Stimulated activated CD8-positive, alpha-beta memory T cell treated with anti-CD3 and anti-CD28 coated beads, Interleukin-2, amount 100 ng/mL, for 48 hours (primary cell): ENCODE results near the gene OR8G1.
"Not testable (repeated sequence)": the region's sequence is repeated elsewhere in the genome, so short reads cannot be mapped to it uniquely, and the experiment has no call there.

ENCODE experiments used
- DNase-seq, 2 donors: peaks; one replicate each; pipeline ENCODE4 v3.0.0-alpha.2; 2020; ENCODE audit warnings: low read depth in 2 of 2

OR8G1 gene

DNA sequence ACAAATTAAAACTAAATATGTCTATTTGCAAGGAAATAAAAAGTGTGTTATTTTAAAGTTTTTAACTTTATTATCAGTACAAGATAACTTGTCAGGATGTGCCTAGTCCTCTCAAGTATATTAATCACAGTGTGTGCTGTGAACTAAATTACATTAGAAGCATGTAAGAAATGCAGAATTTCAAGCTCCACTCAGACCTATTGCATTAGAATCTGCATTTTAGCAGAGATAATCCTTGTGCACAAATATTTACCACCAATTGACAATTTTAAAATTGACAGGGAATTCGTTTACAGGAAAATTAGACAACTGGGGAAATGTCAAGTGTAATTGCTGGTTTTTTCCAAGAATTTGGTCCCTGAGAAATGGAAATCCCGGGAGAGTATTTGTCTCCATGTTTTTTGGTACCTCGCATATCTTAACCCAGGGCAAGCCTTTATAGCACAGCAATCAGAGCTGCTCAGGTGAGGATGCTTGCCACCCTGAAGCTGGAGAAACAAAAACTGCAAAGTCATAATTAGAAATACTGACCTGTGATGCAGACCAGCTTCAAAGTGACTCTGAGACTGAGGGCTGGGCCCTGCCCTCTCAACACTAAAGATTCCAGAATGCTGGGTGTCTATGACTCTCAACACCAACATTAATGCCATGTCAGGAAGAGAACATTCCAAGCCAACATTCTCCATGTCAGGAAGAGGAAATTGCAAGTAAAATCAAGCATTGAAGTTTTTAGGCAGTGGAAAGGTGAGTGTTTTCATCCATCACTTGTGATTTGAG, at the start of gene OR8G1:
TSS of gene OR8G1 (plus strand) at position 475 of the 777 bp plus-strand sequence. CDS start 8,581 bp downstream, outside the sequence.
- no peak for DNase-seq

DNA sequence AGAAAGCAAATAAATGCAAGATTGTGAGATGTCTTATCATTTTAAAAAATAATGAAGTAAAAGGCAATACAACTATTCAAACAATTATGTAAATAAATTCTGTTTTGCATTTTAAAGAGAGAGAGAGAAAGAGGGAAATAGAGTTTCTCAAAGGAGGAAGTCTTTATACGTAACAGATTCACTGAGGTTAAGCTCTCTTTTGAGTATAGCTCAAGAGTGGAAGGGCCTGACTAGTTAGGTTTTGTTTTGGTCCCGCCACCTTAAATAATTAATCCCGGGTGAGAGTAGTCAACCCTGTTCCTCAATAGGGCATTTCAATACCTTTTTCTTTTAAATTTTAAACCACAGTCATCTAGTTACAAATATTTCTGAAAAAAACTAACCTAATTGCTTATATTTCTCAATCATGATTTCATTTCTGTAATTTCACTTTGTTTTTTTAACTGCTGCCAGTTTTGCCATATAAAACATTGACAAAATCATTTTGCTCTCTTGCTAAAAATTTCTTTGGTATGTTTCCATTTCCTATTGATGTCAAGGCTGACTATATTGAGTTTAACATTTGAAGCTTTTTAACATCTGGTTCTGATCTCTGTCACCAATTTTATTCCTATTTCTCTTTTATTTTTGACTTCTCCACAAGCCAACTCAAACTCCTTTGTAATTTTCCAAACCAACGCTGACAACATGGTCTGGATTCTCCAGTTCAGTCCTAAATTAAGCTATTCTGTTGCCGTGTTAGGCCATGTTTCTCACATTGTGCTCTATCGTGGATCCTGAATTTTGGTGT, 47.5 kb upstream of the OR8G1 start:
- no peak for DNase-seq

GRCh38 chr11:124194293-124195188, 46.4 kb upstream of the OR8G1 start:
- no peak for DNase-seq

DNA sequence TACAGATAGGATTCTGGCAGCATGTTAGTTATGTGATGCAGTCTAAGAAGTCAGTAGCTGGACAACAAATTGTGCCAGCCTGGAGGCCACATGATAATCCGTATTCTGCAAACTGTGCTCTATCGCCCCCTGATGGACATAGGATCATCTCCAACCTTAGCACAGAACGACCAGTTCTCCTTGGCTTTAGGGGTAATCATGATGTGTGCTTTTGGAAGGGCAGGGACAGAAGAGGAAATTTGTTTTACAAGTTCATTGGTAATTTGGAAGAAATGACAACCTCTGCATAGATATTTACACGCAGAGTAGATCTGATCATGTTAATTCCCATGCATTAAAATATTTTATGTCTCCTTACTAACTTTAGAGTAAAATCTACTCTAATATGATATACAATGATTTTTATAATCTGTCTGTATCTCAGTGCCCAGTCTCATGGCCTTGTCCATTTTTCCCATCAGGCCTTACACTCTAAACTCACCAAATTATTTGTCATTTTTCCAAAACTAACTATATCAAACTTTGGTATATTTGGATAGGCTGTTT, 45.6 kb upstream of the OR8G1 start:
- DNase-seq: peak in 1 of 2 donors; percentile 7

DNA sequence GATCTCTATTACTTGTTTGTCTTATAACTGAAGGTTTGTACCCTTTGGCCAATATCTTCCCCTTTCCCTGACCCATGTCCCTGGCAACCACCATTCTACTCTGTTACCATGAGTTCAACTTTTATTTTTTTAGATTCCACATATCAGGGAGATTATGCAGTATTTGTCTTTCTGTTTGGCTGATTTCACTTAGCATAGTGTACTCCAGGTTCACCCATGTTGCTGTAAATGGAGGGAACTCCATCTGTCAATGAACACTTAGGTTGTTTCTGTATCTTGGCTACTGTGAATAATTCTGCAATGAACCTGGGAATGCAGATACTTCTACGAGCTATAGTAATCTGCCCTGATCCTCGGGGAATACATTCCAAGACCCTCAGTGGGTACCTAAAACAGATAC, 42.9 kb upstream of the OR8G1 start:
- DNase-seq: no peak

GRCh38 chr11:124198897-124199296, 42.0 kb upstream of the OR8G1 start:
- DNase-seq: no peak

- no peak for DNase-seq
These were observed 41.2 kb upstream of the OR8G1 start for GRCh38 chr11:124199702-124200101.

- DNase-seq: no peak
These were observed 40.2 kb upstream of the OR8G1 start for GRCh38 chr11:124200671-124201070.

DNA sequence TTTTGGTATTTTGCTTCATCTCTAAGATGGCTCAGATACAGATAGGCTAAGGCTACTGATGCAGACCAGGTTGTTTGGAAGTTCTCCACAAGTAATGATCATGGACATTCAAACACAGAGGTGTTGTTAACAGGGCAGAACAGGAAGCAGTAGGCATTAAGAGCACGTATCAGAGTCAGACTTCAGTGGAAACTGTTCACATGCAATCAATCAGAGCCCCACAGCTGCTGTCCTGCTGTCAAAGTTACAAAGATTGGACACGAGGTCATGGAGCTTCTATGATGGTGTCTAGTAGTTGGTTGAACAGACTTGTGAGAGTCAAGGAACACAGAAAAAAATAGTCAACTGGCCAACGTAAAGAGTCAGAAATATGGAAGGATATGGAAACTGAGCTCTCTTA, 37.9 kb upstream of the OR8G1 start:
- DNase-seq: no peak

GRCh38 chr11:124204008-124204407, 36.9 kb upstream of the OR8G1 start:
- no peak for DNase-seq

DNA sequence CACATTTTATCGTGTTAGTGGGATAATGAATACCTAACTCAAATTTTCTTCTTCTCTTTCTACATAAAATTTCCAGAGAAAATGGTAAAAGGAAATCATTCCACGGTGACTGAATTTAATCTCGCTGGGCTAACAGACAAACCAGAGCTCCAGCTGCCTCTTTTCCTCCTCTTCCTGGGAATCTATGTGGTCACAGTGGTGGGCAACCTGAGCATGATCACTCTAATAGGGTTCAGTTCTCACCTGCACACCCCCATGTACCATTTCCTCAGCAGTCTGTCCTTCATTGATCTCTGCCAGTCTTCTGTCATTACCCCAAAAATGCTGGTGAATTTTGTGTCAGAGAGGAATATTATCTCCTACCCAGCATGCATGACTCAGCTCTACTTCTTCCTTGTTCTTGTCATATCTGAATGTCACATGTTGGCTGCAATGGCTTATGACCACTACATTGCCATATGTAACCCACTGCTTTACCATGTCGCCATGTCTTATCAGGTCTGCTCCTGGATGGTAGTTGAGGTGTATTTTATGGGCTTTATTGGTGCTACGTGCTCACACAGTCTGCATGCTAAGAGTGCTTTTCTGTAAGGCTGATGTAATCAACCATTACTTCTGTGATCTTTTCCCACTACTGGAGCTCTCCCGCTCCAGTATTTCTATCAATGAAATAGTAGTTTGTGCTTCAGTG, 33.6 kb upstream of the OR8G1 start:
- no peak for DNase-seq

DNA sequence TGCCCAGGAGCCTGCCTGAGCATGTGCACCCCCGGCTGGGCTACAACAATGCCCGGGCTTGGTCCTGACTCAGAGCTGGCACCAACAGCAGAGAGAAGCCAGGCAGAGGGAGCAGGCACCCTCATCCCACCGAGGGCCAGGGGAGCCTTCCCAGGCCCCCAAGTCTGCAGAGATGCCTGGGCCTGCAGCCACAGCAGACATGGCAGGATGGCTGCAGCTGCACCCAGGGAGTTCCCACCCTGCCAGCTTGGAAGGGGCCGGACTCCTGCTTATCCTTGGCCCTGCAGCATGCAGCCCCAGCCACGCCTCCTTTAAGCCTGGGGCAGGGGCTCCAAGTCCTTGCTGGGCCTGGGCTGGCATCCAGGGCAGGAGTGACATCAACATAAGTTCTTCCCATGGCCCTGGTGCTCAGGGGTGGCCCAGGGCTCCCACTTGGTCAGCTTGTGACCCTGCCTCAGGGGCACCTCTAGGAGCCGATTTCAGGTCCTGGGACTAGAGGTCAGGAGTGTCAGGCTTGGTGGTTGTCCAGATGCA, 31.0 kb upstream of the OR8G1 start:
- DNase-seq: no peak

DNA sequence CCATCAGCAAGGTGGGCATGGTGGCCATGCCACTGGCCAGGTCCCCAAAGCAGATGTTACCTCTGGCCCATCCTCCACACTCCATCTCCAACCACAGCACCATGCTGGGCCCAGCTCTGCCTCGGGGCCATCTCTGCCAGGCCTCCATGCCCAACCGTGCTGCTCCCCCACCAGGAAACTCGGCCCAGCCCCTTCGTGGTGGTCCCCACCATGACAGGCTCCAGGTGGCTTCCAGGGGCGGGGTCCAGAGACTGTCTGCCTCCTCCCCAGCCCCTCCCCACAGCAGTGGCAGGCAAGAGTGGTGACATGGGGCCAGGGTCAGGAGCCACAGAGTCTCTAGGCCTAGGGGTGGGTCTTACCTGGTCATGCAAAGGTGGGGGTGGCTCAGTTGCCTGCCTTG, 30.5 kb upstream of the OR8G1 start:
- no peak for DNase-seq

- no peak for DNase-seq
These were observed 29.6 kb upstream of the OR8G1 start for GRCh38 chr11:124211321-124211720.

- no peak for DNase-seq
These were observed 26.9 kb upstream of the OR8G1 start for GRCh38 chr11:124214027-124214426.

GRCh38 chr11:124219126-124219525, 21.8 kb upstream of the OR8G1 start:
- DNase-seq: no peak

- no peak for DNase-seq
These were observed 18.5 kb upstream of the OR8G1 start for GRCh38 chr11:124222407-124222806.

DNA sequence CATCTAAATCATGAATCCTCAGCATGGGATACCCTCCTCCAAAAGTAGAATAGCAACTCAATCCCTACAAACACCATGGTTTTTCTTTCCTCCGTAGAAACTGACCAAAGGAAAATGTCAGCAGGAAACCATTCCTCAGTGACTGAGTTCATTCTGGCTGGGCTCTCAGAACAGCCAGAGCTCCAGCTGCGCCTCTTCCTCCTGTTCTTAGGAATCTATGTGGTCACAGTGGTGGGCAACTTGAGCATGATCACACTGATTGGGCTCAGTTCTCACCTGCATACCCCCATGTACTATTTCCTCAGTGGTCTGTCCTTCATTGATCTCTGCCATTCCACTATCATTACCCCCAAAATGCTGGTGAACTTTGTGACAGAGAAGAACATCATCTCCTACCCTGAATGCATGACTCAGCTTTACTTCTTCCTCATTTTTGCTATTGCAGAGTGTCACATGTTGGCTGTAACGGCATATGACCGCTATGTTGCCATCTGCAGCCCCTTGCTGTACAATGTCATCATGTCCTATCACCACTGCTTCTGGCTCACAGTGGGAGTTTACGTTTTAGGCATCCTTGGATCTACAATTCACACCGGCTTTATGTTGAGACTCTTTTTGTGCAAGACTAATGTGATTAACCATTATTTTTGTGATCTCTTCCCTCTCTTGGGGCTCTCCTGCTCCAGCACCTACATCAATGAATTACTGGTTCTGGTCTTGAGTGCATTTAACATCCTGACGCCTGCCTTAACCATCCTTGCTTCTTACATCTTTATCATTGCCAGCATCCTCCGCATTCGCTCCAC, 16.1 kb upstream of the OR8G1 start:
- not testable (repeated sequence) for DNase-seq

DNA sequence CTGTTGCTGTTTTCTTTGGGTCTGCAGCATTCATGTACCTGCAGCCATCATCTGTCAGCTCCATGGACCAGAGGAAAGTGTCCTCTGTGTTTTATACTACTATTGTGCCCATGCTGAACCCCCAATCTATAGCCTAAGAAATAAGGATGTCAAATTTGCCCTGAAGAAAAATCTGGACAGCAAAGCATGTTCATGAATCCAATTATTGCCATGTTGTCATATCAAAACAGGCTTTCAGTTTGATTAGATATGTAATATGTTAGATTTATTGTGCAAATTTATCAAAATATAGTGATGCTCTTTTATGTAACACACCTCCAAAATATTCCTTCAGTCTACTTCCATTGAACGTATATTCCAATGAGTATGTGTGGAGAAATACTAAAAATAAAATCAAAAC, 15.4 kb upstream of the OR8G1 start:
- no peak for DNase-seq

- no peak for DNase-seq
These were observed 7.5 kb upstream of the OR8G1 start for GRCh38 chr11:124233376-124233775.
